IMR-90 (cell line): ENCODE data around the gene AUH. TPM values are rescaled to one million over a fixed set of nuclear protein-coding genes. Genes with fewer than 3 reads are reported as not detected.

ENCODE experiments used
- ATAC-seq: fragments of 200-7000 bp; cut with Tn5 transposase; 2 replicates; pipeline ENCODE4 v1.9.1; 2020; ENCODE audit warnings: low read depth, mild to moderate bottlenecking, moderate library complexity
- BruUV-seq: library from RNA; stranded (reverse); fragments of 400-500 nt; replicated peaks from 2 replicates; lab custom pipeline; 2021; lab: Mats Ljungman, UMichigan
- CTCF ChIA-PET: fragments of 300-600 bp; formaldehyde crosslinking; extraction: SDS; loops from one replicate; lab custom pipeline; 2021; ENCODE audit warnings: antibody characterized with exemption; lab: Yijun Ruan, JAX
- POLR2A ChIA-PET: fragments of 300-600 bp; sonication (Branson Sonifier 250); formaldehyde crosslinking; loops from one replicate; lab custom pipeline; 2022; ENCODE audit warnings: antibody characterized with exemption; ENCODE audit not compliant: unreplicated experiment; lab: Charles Lee
- DNase-seq: peaks from one replicate; pipeline ENCODE4 v3.0.0; 2013
- H2AFZ ChIP-seq: replicated peaks from 2 replicates; pipeline ENCODE3; 2013; ENCODE audit warnings: low read length, mild to moderate bottlenecking; ENCODE audit not compliant: poor library complexity
- H2AK5ac ChIP-seq: 2 replicates; pipeline ENCODE4 v1.6.1; 2013; ENCODE audit warnings: low read depth, low read length, inconsistent platforms
- H2AK9ac ChIP-seq: replicated peaks from 2 replicates; pipeline ENCODE3; 2013; ENCODE audit warnings: mild to moderate bottlenecking, low read depth, low read length, moderate library complexity; ENCODE audit not compliant: poor library complexity
- H2BK120ac ChIP-seq: 2 replicates; pipeline ENCODE4 v1.6.1; 2013; ENCODE audit warnings: low read depth, low read length, inconsistent platforms
- H2BK15ac ChIP-seq: 3 replicates; pipeline ENCODE4 v1.6.1; 2013; ENCODE audit warnings: low read depth, low read length, inconsistent platforms
- H2BK20ac ChIP-seq: 2 replicates; pipeline ENCODE4 v1.6.1; 2013; ENCODE audit warnings: low read depth, mild to moderate bottlenecking, inconsistent platforms, low read length, moderate library complexity
- H2BK5ac ChIP-seq: 2 replicates; pipeline ENCODE4 v1.6.1; 2013; ENCODE audit warnings: mild to moderate bottlenecking, low read depth, low read length, inconsistent platforms; ENCODE audit not compliant: poor library complexity, severe bottlenecking
- H3K14ac ChIP-seq: replicated peaks from 2 replicates; pipeline ENCODE4 v1.6.1; 2013; ENCODE audit warnings: low read depth, low read length, inconsistent platforms
- H3K18ac ChIP-seq: 2 replicates; pipeline ENCODE4 v1.6.1; 2013; ENCODE audit warnings: low read depth, low read length, control low read depth
- H3K23ac ChIP-seq: 2 replicates; pipeline ENCODE4 v1.6.1; 2013; ENCODE audit warnings: low read depth, low read length, inconsistent platforms
- H3K27ac ChIP-seq: 2 replicates; pipeline ENCODE4 v1.5.1; 2013; ENCODE audit warnings: mild to moderate bottlenecking, control low read depth, low read length; ENCODE audit not compliant: insufficient read depth
- H3K27me3 ChIP-seq: 2 replicates; pipeline ENCODE4 v1.6.1; 2013; ENCODE audit warnings: low read length; ENCODE audit not compliant: control insufficient read depth, insufficient read depth
- H3K36me3 ChIP-seq: 2 replicates; pipeline ENCODE4 v1.6.1; 2013; ENCODE audit warnings: low read length, mixed read lengths; ENCODE audit not compliant: control insufficient read depth, insufficient read depth
- H3K4ac ChIP-seq: 2 replicates; pipeline ENCODE4 v1.6.1; 2013; ENCODE audit warnings: low read depth, low read length, inconsistent platforms
- H3K4me1 ChIP-seq: 2 replicates; pipeline ENCODE4 v1.6.1; 2013; ENCODE audit warnings: low read length, mixed read lengths; ENCODE audit not compliant: control insufficient read depth, insufficient read depth
- H3K4me2 ChIP-seq: 2 replicates; pipeline ENCODE4 v1.6.1; 2013; ENCODE audit warnings: low read depth, mild to moderate bottlenecking, control low read depth, low read length, moderate library complexity
- H3K4me3 ChIP-seq: 2 replicates; pipeline ENCODE4 v1.5.1; 2013; ENCODE audit warnings: low read depth, mild to moderate bottlenecking, control low read depth, low read length, moderate library complexity; ENCODE audit not compliant: insufficient read depth
- H3K56ac ChIP-seq: 2 replicates; pipeline ENCODE4 v1.6.1; 2013; ENCODE audit warnings: low read length, inconsistent platforms; ENCODE audit not compliant: insufficient read depth; ENCODE audit errors: extremely low read depth
- H3K79me1 ChIP-seq, 2 experiments: 2 replicates each; pipeline ENCODE4 v1.6.1; 2013; ENCODE audit warnings: low read length in 2 of 2, inconsistent platforms in 1 of 2, low read depth in 1 of 2
- H3K9ac ChIP-seq: 2 replicates; pipeline ENCODE4 v1.6.1; 2013; ENCODE audit warnings: low read depth, low read length, control low read depth
- H3K9me1 ChIP-seq: 2 replicates; pipeline ENCODE4 v1.6.1; 2013; ENCODE audit warnings: low read length, inconsistent platforms; ENCODE audit not compliant: insufficient read depth
- H3K9me3 ChIP-seq: 2 replicates; pipeline ENCODE4 v1.6.1; 2013; ENCODE audit warnings: low read length; ENCODE audit not compliant: control insufficient read depth, insufficient read depth
- H4K20me1 ChIP-seq: 2 replicates; pipeline ENCODE4 v1.6.1; 2013; ENCODE audit warnings: low read length, inconsistent platforms; ENCODE audit not compliant: insufficient read depth
- H4K5ac ChIP-seq: 2 replicates; pipeline ENCODE4 v1.6.1; 2013; ENCODE audit warnings: mild to moderate bottlenecking, low read depth, low read length, control low read depth
- H4K8ac ChIP-seq, 2 experiments: 2 replicates each; pipeline ENCODE4 v1.6.1; 2013; ENCODE audit warnings: low read depth in 2 of 2, low read length in 2 of 2, control low read depth in 1 of 2, inconsistent platforms in 1 of 2
- H4K91ac ChIP-seq: 2 replicates; pipeline ENCODE4 v1.6.1; 2013; ENCODE audit warnings: low read depth, low read length, inconsistent platforms; ENCODE audit not compliant: insufficient read depth
- CEBPB ChIP-seq: IDR thresholded peaks from 2 replicates; pipeline ENCODE4 v1.6.1; 2012; ENCODE audit warnings: low read depth, low read length, improper control_type of control experiment
- MAFK ChIP-seq: IDR thresholded peaks from 2 replicates; pipeline ENCODE4 v1.6.1; 2012; ENCODE audit warnings: low read depth, low read length, improper control_type of control experiment
- WGBS, 2 experiments: methylation state at CpG; one replicate each; pipeline versions ENCODE4 v1.1.5 to v1.1.7; 2013; ENCODE audit warnings: missing lambda C conversion rate in 2 of 2; ENCODE audit not compliant: insufficient read length in 1 of 2; ENCODE audit errors: extremely low coverage in 2 of 2; 5-methylcytosine and 5-hydroxymethylcytosine counted together
- dilution Hi-C: fragments of 300-500 bp; cut with HindIII; formaldehyde crosslinking; loops from one replicate; pipeline ENCODE4 v1.14.3; 2018; ENCODE audit warnings: low sequenced_read_pairs; ENCODE audit not compliant: unreplicated experiment
- in situ Hi-C: fragments of 300-500 bp; cut with MboI; formaldehyde crosslinking; loops from 3 replicates; pipeline ENCODE4 v1.14.3; 2019; ENCODE audit warnings: low sequenced_read_pairs, inconsistent platforms, mixed read lengths
- intact Hi-C: fragments of 100-400 bp; cut with micrococcal nuclease; formaldehyde crosslinking; loops from 2 replicates; pipeline ENCODE4 v1.10.0; 2022
- polyA plus RNA-seq, 3 experiments: library from polyadenylated mRNA; depleted of rRNA; stranded (reverse); fragments of >200 nt; gene quantifications; 2 replicates each; pipeline ENCODE4 v1.2.3, GENCODE V29; 2012; ENCODE audit warnings: low replicate concordance in 1 of 3
- total RNA-seq: library from RNA; depleted of rRNA; stranded (reverse); fragments of >200 nt; gene quantifications from 2 replicates; pipeline ENCODE4 v1.2.3, GENCODE V29; 2012

The AUH gene
- total and polyA plus RNA-seq, 2 of the 4 experiments (the other 2 are of a cell fraction) = 5.9 to 8.1 TPM

DNA sequence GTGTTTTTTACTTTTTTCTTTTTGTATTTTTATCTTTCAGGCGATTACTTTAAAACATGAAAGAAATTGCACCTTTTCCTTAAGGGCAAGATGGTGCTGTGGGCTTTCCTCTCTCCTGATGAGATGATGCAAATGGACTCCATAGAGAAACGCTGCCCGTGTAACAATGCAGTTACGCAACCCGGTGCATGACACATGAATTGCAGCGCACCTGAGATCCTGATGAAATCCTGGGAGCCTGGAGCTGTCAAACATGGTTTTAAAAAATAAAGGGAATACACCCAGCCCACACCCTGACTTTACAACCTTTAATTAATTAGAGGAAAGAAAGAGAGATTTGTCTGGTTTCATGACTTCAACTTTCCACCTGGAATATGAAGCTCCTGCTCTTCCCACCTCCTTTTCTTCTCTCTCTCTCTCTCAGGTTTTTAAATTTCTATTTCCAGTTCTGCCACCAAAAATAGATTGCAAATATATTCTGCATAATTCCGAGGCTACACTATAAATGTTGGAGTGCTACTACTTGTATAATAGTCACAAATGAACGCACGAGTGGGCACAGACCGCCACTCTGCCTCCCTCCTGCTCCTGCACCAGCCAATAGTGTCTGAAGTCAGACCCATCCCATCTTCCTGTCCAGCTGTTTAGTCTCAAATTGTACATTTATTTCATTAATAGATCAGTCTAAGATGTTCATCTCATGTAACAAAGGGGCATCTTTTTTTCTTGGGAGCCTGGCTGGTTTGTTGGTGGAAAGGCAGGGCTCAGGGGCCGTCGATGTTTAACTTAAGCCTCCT is 179.1 kb downstream of the AUH start:
- no peak for DNase-seq
- BruUV-seq = no TSS peak
- CTCF ChIA-PET = no interaction called here

More for the DNA sequence above, 179.1 kb downstream of the AUH start:
- peak overlapping the region; percentile 46; the same call in 1 of the 2 replicates for H2BK20ac ChIP-seq
- TF ChIP-seq MAFK (no peak), CEBPB (peak; percentile 87)
- dilution Hi-C loops (no loop called here), intact Hi-C loops (no loop called here), in situ Hi-C loops (no loop called here)
- H2AFZ ChIP-seq = no peak overlapping the region
- peaks cover 3 to 17% of the 10 kb centered on the region in 2 experiments; a peak in 2 of 4 replicates for H3K79me1 ChIP-seq
- H4K8ac ChIP-seq = peak overlapping the region in 1 of 2 experiments; percentile 51; a peak in 1 of 4 replicates
- H3K4me1 ChIP-seq = peaks cover 21% of the 10 kb centered on the region
- no peak overlapping the region for H3K23ac ChIP-seq
- no peak overlapping the region for H3K4me2 ChIP-seq
- H3K4me3 ChIP-seq = no peak overlapping the region
- H4K91ac ChIP-seq = peak overlapping the region; percentile 1; the same call in 1 of the 2 replicates
- WGBS, 2 experiments = 100% methylated on average over 3 of the region's 12 CpGs; no CpG with 5 or more reads in 1 of the 2 experiments
- H2BK15ac ChIP-seq = peak overlapping the region; percentile 90; the same call in 2 of the 3 replicates
- no peak overlapping the region for H2AK9ac ChIP-seq
- H3K9ac ChIP-seq = no peak overlapping the region
- H2AK5ac ChIP-seq = peak overlapping the region; percentile 95
- peak overlapping the region; percentile 61 for H3K4ac ChIP-seq
- no peaks in the 10 kb centered on the region for H4K20me1 ChIP-seq
- no peaks in the 10 kb centered on the region for H3K9me3 ChIP-seq
- H4K5ac ChIP-seq = no peak overlapping the region
- no peak overlapping the region for H3K18ac ChIP-seq
- H2BK120ac ChIP-seq = peak overlapping the region; percentile 58; the same call in 1 of the 2 replicates
- POLR2A ChIA-PET = no interaction called here
- H3K27me3 ChIP-seq = no peaks in the 10 kb centered on the region
- no peak for ATAC-seq
- no peaks in the 10 kb centered on the region for H3K36me3 ChIP-seq
- no peak overlapping the region for H3K56ac ChIP-seq
- peaks cover 19% of the 10 kb centered on the region for H3K9me1 ChIP-seq
- H2BK5ac ChIP-seq = no peak overlapping the region
- H3K27ac ChIP-seq = no peak overlapping the region
- no peak overlapping the region for H3K14ac ChIP-seq
